GM18861 (cell line): ENCODE measurements around the gene NTSR1.

Experiments used
- ATAC-seq: cut with Tn5 transposase; IDR thresholded peaks from one replicate; pipeline ENCODE4 v1.9.1; 2021; ENCODE audit not compliant: unreplicated experiment

The NTSR1 gene

GRCh38 chr20:62811720-62812119 lies 103.1 kb downstream of the NTSR1 start:
- ATAC-seq = no peak
